Measurements from ENCODE around the gene ZG16B. TPM values are rescaled to one million over a fixed set of nuclear protein-coding genes. Genes with fewer than 3 reads are reported as not detected.

Gene ZG16B
- total RNA-seq, 1 experiment from 2014 or later: not detected

DNA sequence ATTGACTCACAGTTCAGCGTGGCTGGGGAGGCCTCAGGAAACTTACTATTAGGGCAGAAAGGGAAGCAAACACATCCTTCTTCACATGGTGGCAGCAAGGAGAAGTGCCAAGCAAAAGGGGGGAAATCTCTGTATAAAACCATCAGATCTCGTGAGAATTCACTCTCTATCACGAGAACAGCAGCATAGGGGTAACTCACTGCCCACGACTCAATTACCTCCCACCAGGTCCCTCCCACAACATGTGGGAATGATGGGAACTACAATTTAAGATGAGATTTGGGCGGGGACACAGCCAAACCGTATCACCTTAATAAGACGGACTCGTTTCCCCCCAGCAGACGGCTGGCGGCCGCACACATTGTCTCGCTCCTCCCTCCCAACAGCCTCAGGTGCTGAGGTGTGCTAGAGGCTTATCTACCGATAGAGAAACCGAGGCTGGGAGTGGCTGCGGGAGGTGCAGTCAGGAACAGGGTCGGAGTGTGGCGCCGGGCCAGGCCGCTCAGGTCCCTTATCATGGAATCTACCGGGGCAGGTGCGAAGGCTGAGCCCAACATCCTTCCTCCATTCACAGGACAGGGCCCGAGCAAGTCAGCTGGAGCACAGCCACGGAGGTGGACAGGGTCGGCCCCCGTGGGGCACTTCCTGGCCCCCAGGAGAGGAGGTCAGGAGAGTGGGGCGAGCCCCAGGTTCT is 4.9 kb upstream of the ZG16B start:
- no peaks in the 10 kb centered on the region for H3K4me1 Mint-ChIP-seq
- DNase-seq: no peak

More for the DNA sequence above, 4.9 kb upstream of the ZG16B start:
- no peak overlapping the region for H3K18ac ChIP-seq (ENCODE audit: insufficient read length, low read depth, low read length)
- no peak overlapping the region for H4K91ac ChIP-seq (ENCODE audit: insufficient read length, low read depth, low read length)
- H3K4ac ChIP-seq (ENCODE audit: low read depth, low read length): no peak overlapping the region
- H3K27me3 ChIP-seq (ENCODE audit: insufficient read depth, low read length): no peaks in the 10 kb centered on the region
- no peaks in the 10 kb centered on the region for H3K9me3 ChIP-seq (ENCODE audit: control insufficient read depth, low read depth, low read length)
- no peak overlapping the region for H2AFZ ChIP-seq (ENCODE audit: low read length)
- no peak overlapping the region for H2BK120ac ChIP-seq (ENCODE audit: low read depth, low read length, poor library complexity, severe bottlenecking)
- H2BK20ac ChIP-seq (ENCODE audit: low read depth, low read length, poor library complexity, severe bottlenecking): no peak overlapping the region
- H2AK5ac ChIP-seq (ENCODE audit: insufficient read length, low read length): no peak overlapping the region
- no CpG with 5 or more reads among the region's 26 CpGs for WGBS (ENCODE audit: extremely low coverage, insufficient read length, low lambda C conversion rate)
- H2BK12ac ChIP-seq (ENCODE audit: insufficient read length, low read depth, low read length): no peak overlapping the region
- H3K23ac ChIP-seq (ENCODE audit: insufficient read length, low read depth, low read length): no peak overlapping the region
- H3K27ac ChIP-seq (ENCODE audit: insufficient read length, low read depth, low read length): no peak overlapping the region
- Mint-ChIP-seq H3K9me3 (no peaks in the 10 kb centered on the region), H3K27ac (no peak overlapping the region), H3K36me3 (ENCODE audit: insufficient read depth in 1 of 3, low read depth in 3 of 3) (no peaks in the 10 kb centered on the region; a peak in 1 of 7 replicates), H3K4me3 (no peak overlapping the region; a peak in 1 of 5 replicates), H3K27me3 (ENCODE audit: low read depth) (no peaks in the 10 kb centered on the region)
- no peak overlapping the region for H3T11ph ChIP-seq (ENCODE audit: low read length)
- H3K9ac ChIP-seq (ENCODE audit: extremely low read depth, insufficient read length, low read length): no peak overlapping the region
- no peak overlapping the region for H3K4me2 ChIP-seq (ENCODE audit: insufficient read depth, insufficient read length, low read length)
- no peak overlapping the region for H4K5ac ChIP-seq (ENCODE audit: insufficient read length, low read depth, low read length)
- TF ChIP-seq, protein P1, sequence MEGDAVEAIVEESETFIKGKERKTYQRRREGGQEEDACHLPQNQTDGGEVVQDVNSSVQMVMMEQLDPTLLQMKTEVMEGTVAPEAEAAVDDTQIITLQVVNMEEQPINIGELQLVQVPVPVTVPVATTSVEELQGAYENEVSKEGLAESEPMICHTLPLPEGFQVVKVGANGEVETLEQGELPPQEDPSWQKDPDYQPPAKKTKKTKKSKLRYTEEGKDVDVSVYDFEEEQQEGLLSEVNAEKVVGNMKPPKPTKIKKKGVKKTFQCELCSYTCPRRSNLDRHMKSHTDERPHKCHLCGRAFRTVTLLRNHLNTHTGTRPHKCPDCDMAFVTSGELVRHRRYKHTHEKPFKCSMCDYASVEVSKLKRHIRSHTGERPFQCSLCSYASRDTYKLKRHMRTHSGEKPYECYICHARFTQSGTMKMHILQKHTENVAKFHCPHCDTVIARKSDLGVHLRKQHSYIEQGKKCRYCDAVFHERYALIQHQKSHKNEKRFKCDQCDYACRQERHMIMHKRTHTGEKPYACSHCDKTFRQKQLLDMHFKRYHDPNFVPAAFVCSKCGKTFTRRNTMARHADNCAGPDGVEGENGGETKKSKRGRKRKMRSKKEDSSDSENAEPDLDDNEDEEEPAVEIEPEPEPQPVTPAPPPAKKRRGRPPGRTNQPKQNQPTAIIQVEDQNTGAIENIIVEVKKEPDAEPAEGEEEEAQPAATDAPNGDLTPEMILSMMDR (conservative IDR thresholded peaks at IDR 0.05): no peak
- no peaks in the 10 kb centered on the region for H4K20me1 ChIP-seq (ENCODE audit: control insufficient read depth, insufficient read depth, insufficient read length)
- no peak overlapping the region for H4K8ac ChIP-seq (replicated peaks; ENCODE audit: insufficient read length, low read depth, low read length)
- H2BK15ac ChIP-seq (ENCODE audit: low read depth, low read length): no peak overlapping the region; the same call in 1 of the 2 replicates
- no peaks in the 10 kb centered on the region for H3K23me2 ChIP-seq (ENCODE audit: insufficient read length, low read depth, low read length, poor library complexity, severe bottlenecking)
- no peaks in the 10 kb centered on the region for H3K79me1 ChIP-seq (ENCODE audit: insufficient read depth, low read depth, low read length, poor library complexity, severe bottlenecking)
- no peak overlapping the region for H2BK5ac ChIP-seq (ENCODE audit: insufficient read length, low read length)
- H3K14ac ChIP-seq (ENCODE audit: insufficient read depth, low read length): no peak overlapping the region; the same call in 1 of the 2 replicates
- H3K79me2 ChIP-seq (ENCODE audit: insufficient read depth, low read length): no peaks in the 10 kb centered on the region
- no peaks in the 10 kb centered on the region for H3K4me1 ChIP-seq (ENCODE audit: insufficient read depth, low read length)
- no peak overlapping the region for H3K56ac ChIP-seq (ENCODE audit: insufficient read length, low read depth, low read length)

Measured in H9 (cell line).